Stimulated activated CD8-positive, alpha-beta memory T cell treated with anti-CD3 and anti-CD28 coated beads, Interleukin-4, amount 100 ng/mL, for 4 hours (primary cell): ENCODE data around the gene PMPCA.
"Not testable (repeated sequence)": the region's sequence is repeated elsewhere in the genome, so short reads cannot be mapped to it uniquely, and the experiment has no call there.

ENCODE experiments used
- DNase-seq, 2 donors: peaks; one replicate each; pipeline ENCODE4 v3.0.0-alpha.2; 2020; ENCODE audit warnings: low read depth in 2 of 2, low spot score in 1 of 2

Gene PMPCA

GRCh38 chr9:136393531-136393930 lies 16.9 kb upstream of the PMPCA start:
- no peak for DNase-seq

- DNase-seq, result no peak
These were observed 16.0 kb upstream of the PMPCA start for GRCh38 chr9:136394312-136395019.

GRCh38 chr9:136395020-136395340 lies 15.5 kb upstream of the PMPCA start:
- no peak for DNase-seq

GRCh38 chr9:136395345-136396218 lies 14.9 kb upstream of the PMPCA start:
- no peak for DNase-seq

GRCh38 chr9:136396219-136396515 lies 14.3 kb upstream of the PMPCA start:
- no peak for DNase-seq

GRCh38 chr9:136397643-136398042 lies 12.8 kb upstream of the PMPCA start:
- DNase-seq, result no peak

GRCh38 chr9:136398286-136398685 lies 12.2 kb upstream of the PMPCA start:
- no peak for DNase-seq

- DNase-seq, result no peak
These were observed 11.1 kb upstream of the PMPCA start for GRCh38 chr9:136399176-136400037.

GRCh38 chr9:136400038-136400834 lies 10.2 kb upstream of the PMPCA start, which contains the start of gene SNAPC4:
Gene SNAPC4, minus strand, starts transcription at chr9:136400170. Its CDS starts 1,742 bp downstream, at chr9:136398428.
- DNase-seq, result peak; percentile 64 to 69

- DNase-seq, result no peak
These were observed 9.1 kb upstream of the PMPCA start for GRCh38 chr9:136401173-136401922.

GRCh38 chr9:136402067-136402466 lies 8.4 kb upstream of the PMPCA start:
- no peak for DNase-seq

- DNase-seq, result peak; percentile 46 to 64
These were observed 6.9 kb upstream of the PMPCA start for GRCh38 chr9:136403538-136403914.

- no peak for DNase-seq
These were observed 6.3 kb upstream of the PMPCA start for GRCh38 chr9:136403915-136404800.

- DNase-seq, result no peak
These were observed 5.7 kb upstream of the PMPCA start for GRCh38 chr9:136404801-136405136.

GRCh38 chr9:136405481-136405880 lies 5.0 kb upstream of the PMPCA start:
- no peak for DNase-seq

GRCh38 chr9:136405904-136406303 lies 4.6 kb upstream of the PMPCA start:
- not testable (repeated sequence) for DNase-seq

- not testable (repeated sequence) for DNase-seq
These were observed 3.4 kb upstream of the PMPCA start for GRCh38 chr9:136407061-136407460.

GRCh38 chr9:136407911-136408310 lies 2.5 kb upstream of the PMPCA start:
- no peak for DNase-seq
